Endothelial cell of umbilical vein (primary cell): Measurements from ENCODE around the gene CD247. TPM values are rescaled to one million over a fixed set of nuclear protein-coding genes. Genes with fewer than 3 reads are reported as not detected.

Experiments
- BruUV-seq: library from RNA; stranded (reverse); fragments of 400-500 nt; replicated peaks from 2 replicates; lab custom pipeline; 2021; lab: Mats Ljungman, UMichigan
- CTCF ChIA-PET: fragments of 300-600, 350-600 bp; sonication (Branson Sonifier 250); formaldehyde crosslinking; loops from one replicate; lab custom pipeline; 2021; ENCODE audit warnings: antibody characterized with exemption, inconsistent platforms; lab: Charles Lee
- POLR2A ChIA-PET: fragments of 300-600, 350-600 bp; sonication (Branson Sonifier 250); formaldehyde crosslinking; loops from one replicate; lab custom pipeline; 2021; ENCODE audit warnings: antibody characterized with exemption, inconsistent platforms; lab: Charles Lee
- DNase-seq: peaks from one replicate; pipeline ENCODE4 v3.0.0-alpha.2; 2011; ENCODE audit warnings: low read depth, low spot score
- FAIRE-seq: peaks from 2 replicates; lab custom pipeline; 2011; peaks lifted over from hg19 to GRCh38; lab: Jason Lieb, UNC
- H2AFZ ChIP-seq: 2 replicates; pipeline ENCODE4 v1.6.0; 2012; ENCODE audit warnings: low read depth, low read length, control low read depth, inconsistent platforms
- H3K27ac ChIP-seq: 2 replicates; pipeline ENCODE4 v1.5.1; 2011; ENCODE audit warnings: low read depth, mild to moderate bottlenecking, control low read depth, low read length, moderate library complexity; ENCODE audit not compliant: insufficient read depth
- H3K27me3 ChIP-seq, 2 experiments: 2 replicates each; pipeline versions ENCODE4 v1.6.0 to v1.6.1; 2011; ENCODE audit warnings: low read length in 2 of 2, mixed read lengths in 1 of 2; ENCODE audit not compliant: control insufficient read depth in 2 of 2, insufficient read depth in 2 of 2
- H3K36me3 ChIP-seq, 2 experiments: 2 replicates in 1 of 2; 3 replicates in 1 of 2; pipeline ENCODE4 v1.5.1; 2011; ENCODE audit warnings: low read length in 2 of 2, mild to moderate bottlenecking in 1 of 2, moderate library complexity in 1 of 2; ENCODE audit not compliant: control insufficient read depth in 2 of 2, insufficient read depth in 2 of 2; ENCODE audit errors: extremely low read depth in 1 of 2
- H3K4me1 ChIP-seq: 3 replicates; pipeline ENCODE4 v1.5.1; 2011; ENCODE audit warnings: mild to moderate bottlenecking, low read length; ENCODE audit not compliant: control insufficient read depth, insufficient read depth; ENCODE audit errors: extremely low read depth
- H3K4me2 ChIP-seq: 2 replicates; pipeline ENCODE4 v1.6.1; 2011; ENCODE audit warnings: low read length, control low read depth, mixed read lengths; ENCODE audit not compliant: insufficient read depth
- H3K4me3 ChIP-seq, 3 experiments: fragments of 200-600 bp in 1 of 3; sonication (generic), shearing (Covaris generic) in 1 of 3; replicated peaks in 1 of 3; 2 replicates each; pipeline ENCODE4 v1.5.1; 2011 to 2016; ENCODE audit warnings: control low read depth in 3 of 3, low read length in 3 of 3, mild to moderate bottlenecking in 2 of 3, inconsistent platforms in 1 of 3, low read depth in 1 of 3, moderate library complexity in 1 of 3; ENCODE audit not compliant: insufficient read depth in 1 of 3
- H3K79me2 ChIP-seq: 2 replicates; pipeline ENCODE4 v1.6.0; 2012; ENCODE audit warnings: low read length, inconsistent platforms; ENCODE audit not compliant: control insufficient read depth, insufficient read depth
- H3K9ac ChIP-seq: replicated peaks from 2 replicates; pipeline ENCODE3; 2011; ENCODE audit warnings: low read length, control low read depth; ENCODE audit not compliant: insufficient read depth; ENCODE audit errors: extremely low read depth
- H3K9me1 ChIP-seq: replicated peaks from 3 replicates; pipeline ENCODE4 v1.6.0; 2011; ENCODE audit warnings: mild to moderate bottlenecking, low read length; ENCODE audit not compliant: control insufficient read depth, insufficient read depth; ENCODE audit errors: extremely low read depth
- H3K9me3 ChIP-seq: replicated peaks from 2 replicates; pipeline ENCODE4 v1.5.1; 2012; ENCODE audit warnings: low read length, inconsistent platforms; ENCODE audit not compliant: control insufficient read depth, insufficient read depth
- H4K20me1 ChIP-seq: replicated peaks from 2 replicates; pipeline ENCODE3; 2011; ENCODE audit warnings: mild to moderate bottlenecking, low read length; ENCODE audit not compliant: control insufficient read depth, insufficient read depth; ENCODE audit errors: extremely low read depth
- CTCF ChIP-seq, 2 donors: IDR thresholded peaks; 1 replicate in 1 of 2; 2 replicates in 1 of 2; pipeline ENCODE4 v1.5.1; 2011; ENCODE audit warnings: low read length in 2 of 2, mild to moderate bottlenecking in 2 of 2, moderate library complexity in 2 of 2, control low read depth in 1 of 2, inconsistent platforms in 1 of 2, low read depth in 1 of 2; ENCODE audit not compliant: insufficient read depth in 1 of 2; ENCODE audit errors: extremely low read depth in 1 of 2
- EZH2 ChIP-seq: IDR thresholded peaks from 2 replicates; pipeline ENCODE4 v1.6.1; 2012; ENCODE audit warnings: borderline replicate concordance, low read depth, mild to moderate bottlenecking, moderate library complexity, low read length, inconsistent platforms; ENCODE audit not compliant: severe bottlenecking
- FOS ChIP-seq: IDR thresholded peaks from 2 replicates; pipeline ENCODE4 v1.6.1; 2011; ENCODE audit warnings: mild to moderate bottlenecking, low read length, moderate library complexity, borderline replicate concordance; ENCODE audit not compliant: insufficient read depth
- GATA2 ChIP-seq: IDR thresholded peaks from 2 replicates; pipeline ENCODE4 v1.7.0; 2011; ENCODE audit warnings: low read depth, mild to moderate bottlenecking, moderate library complexity, mixed read lengths, low read length; ENCODE audit not compliant: insufficient read length, insufficient read depth
- JUN ChIP-seq: IDR thresholded peaks from 2 replicates; pipeline ENCODE4 v1.6.1; 2011; ENCODE audit warnings: borderline replicate concordance, low read depth; ENCODE audit not compliant: insufficient read length, insufficient read depth
- MAX ChIP-seq: IDR thresholded peaks from 2 replicates; pipeline ENCODE4 v1.6.1; 2011; ENCODE audit not compliant: insufficient read depth, insufficient read length
- MYC ChIP-seq: IDR thresholded peaks from one replicate; pipeline ENCODE4 v1.6.1; 2011; ENCODE audit warnings: mild to moderate bottlenecking, low read depth, low read length
- POLR2A ChIP-seq: IDR thresholded peaks from 2 replicates; pipeline ENCODE4 v1.6.1; 2012; ENCODE audit warnings: low read depth, mild to moderate bottlenecking, control low read depth, low read length
- POLR2AphosphoS5 ChIP-seq: IDR thresholded peaks from 2 replicates; pipeline ENCODE4 v1.6.1; 2012; ENCODE audit warnings: low read depth, mild to moderate bottlenecking, control low read depth, low read length, moderate library complexity; ENCODE audit not compliant: insufficient read depth
- dilution Hi-C: fragments of 300-500 bp; cut with MboI; formaldehyde crosslinking; loops from one replicate; pipeline ENCODE4 v1.15.0; 2019; ENCODE audit warnings: low sequenced_read_pairs; ENCODE audit not compliant: extremely low pct_ligation_motif_present
- intact Hi-C: fragments of 100-400 bp; cut with micrococcal nuclease; formaldehyde crosslinking; loops from one replicate; pipeline ENCODE4 v1.10.0; 2022
- polyA plus RNA-seq, 4 experiments: library from polyadenylated mRNA; depleted of rRNA in 3 of 4; stranded (reverse) in 3 of 4; unstranded in 1 of 4; fragments of >200 nt; gene quantifications; 2 replicates each; pipeline versions ENCODE4 v1.2.1 to v1.2.3, GENCODE V29; 2011 to 2012; ENCODE audit warnings: missing spikeins in 1 of 4
- total RNA-seq: library from RNA; stranded (reverse); gene quantifications from 2 replicates; pipeline ENCODE4 v1.2.3, GENCODE V29; 2021

Gene CD247
- total and polyA plus RNA-seq, 2 donors (not counting 3 experiments of a cell fraction or from before 2014, with no cell fraction given) = not detected

- FAIRE-seq (no peak), DNase-seq (no peak)
- intact Hi-C loops (no loop called here), dilution Hi-C loops (no loop called here)
- Histone ChIP-seq H3K9me3 (no peaks in the 10 kb centered on the region), H3K4me2 (no peak overlapping the region), H3K9ac (no peak overlapping the region), H3K36me3 (peaks cover 4 to 8% of the 10 kb centered on the region in 2 experiments), H3K4me1 (no peaks in the 10 kb centered on the region), H3K79me2 (no peaks in the 10 kb centered on the region), H3K9me1 (no peaks in the 10 kb centered on the region), H4K20me1 (no peaks in the 10 kb centered on the region), H3K27ac (no peak overlapping the region), H3K27me3 (no peaks in the 10 kb centered on the region), H2AFZ (no peak overlapping the region), H3K4me3 (no peak overlapping the region)
- ChIA-PET POLR2A (no interaction called here), CTCF (interaction anchor here (2.1 kb wide), 1 partner anchor 145 kb away, joined by 8 read pairs; no protein-coding TSS in a partner anchor)
- BruUV-seq = no TSS peak
- TF ChIP-seq GATA2 (no peak), EZH2 (no peak), MAX (no peak), MYC (no peak), CTCF (IDR thresholded peaks at IDR 0.05; ENCODE audit: extremely low read depth in 1 of 2, insufficient read depth in 1 of 2, low read depth in 1 of 2, low read length in 2 of 2) (no peak), FOS (no peak), JUN (no peak), POLR2AphosphoS5 (no peak), POLR2A (no peak)
Measured at GRCh38 chr1:167412920-167413319, 105.4 kb downstream of the CD247 start.
